ENCODE data around the gene SNCA. TPM values are rescaled to one million over a fixed set of nuclear protein-coding genes. Genes with fewer than 3 reads are reported as not detected.
A peak's percentile ranks its signal among the peaks of the same experiment; 100 is the strongest.

The SNCA gene
- total RNA-seq, 1 donor from 2014 or later, result 7.0 TPM

GRCh38 chr4:89847571-89848325, 10.8 kb upstream of the SNCA start:
- H3K9me3 ChIP-seq (replicated peaks), result no peaks in the 10 kb centered on the region
- no peak overlapping the region for H3K27ac ChIP-seq (replicated peaks)
- H3K27me3 ChIP-seq (ENCODE audit: low read depth), result peaks cover under 1% of the 10 kb centered on the region
- TF ChIP-seq, protein P1, sequence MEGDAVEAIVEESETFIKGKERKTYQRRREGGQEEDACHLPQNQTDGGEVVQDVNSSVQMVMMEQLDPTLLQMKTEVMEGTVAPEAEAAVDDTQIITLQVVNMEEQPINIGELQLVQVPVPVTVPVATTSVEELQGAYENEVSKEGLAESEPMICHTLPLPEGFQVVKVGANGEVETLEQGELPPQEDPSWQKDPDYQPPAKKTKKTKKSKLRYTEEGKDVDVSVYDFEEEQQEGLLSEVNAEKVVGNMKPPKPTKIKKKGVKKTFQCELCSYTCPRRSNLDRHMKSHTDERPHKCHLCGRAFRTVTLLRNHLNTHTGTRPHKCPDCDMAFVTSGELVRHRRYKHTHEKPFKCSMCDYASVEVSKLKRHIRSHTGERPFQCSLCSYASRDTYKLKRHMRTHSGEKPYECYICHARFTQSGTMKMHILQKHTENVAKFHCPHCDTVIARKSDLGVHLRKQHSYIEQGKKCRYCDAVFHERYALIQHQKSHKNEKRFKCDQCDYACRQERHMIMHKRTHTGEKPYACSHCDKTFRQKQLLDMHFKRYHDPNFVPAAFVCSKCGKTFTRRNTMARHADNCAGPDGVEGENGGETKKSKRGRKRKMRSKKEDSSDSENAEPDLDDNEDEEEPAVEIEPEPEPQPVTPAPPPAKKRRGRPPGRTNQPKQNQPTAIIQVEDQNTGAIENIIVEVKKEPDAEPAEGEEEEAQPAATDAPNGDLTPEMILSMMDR (IDR thresholded peaks at IDR 0.05; ENCODE audit: borderline replicate concordance), result no peak
- intact Hi-C loops (cut with micrococcal nuclease), result no loop called here
- no peaks in the 10 kb centered on the region for H3K4me1 ChIP-seq
- no peak for DNase-seq
- H3K4me3 ChIP-seq, result no peak overlapping the region
- no peaks in the 10 kb centered on the region for H3K36me3 ChIP-seq

GRCh38 chr4:89839558-89839957, 2.6 kb upstream of the SNCA start:
- no peak overlapping the region for H3K27ac ChIP-seq (replicated peaks)
- no peaks in the 10 kb centered on the region for H3K9me3 ChIP-seq (replicated peaks)
- H3K36me3 ChIP-seq, result no peaks in the 10 kb centered on the region
- peaks cover 20% of the 10 kb centered on the region for H3K4me1 ChIP-seq
- no peak overlapping the region for H3K4me3 ChIP-seq
- peaks cover 77% of the 10 kb centered on the region for H3K27me3 ChIP-seq (ENCODE audit: low read depth)
- no peak for DNase-seq
- intact Hi-C loops (cut with micrococcal nuclease), result no loop called here
- TF ChIP-seq, protein P1 (IDR thresholded peaks at IDR 0.05; ENCODE audit: borderline replicate concordance), result no peak

GRCh38 chr4:89837993-89838390, 1.0 kb upstream of the SNCA start:
- no peaks in the 10 kb centered on the region for H3K9me3 ChIP-seq (replicated peaks)
- no peak overlapping the region for H3K27ac ChIP-seq (replicated peaks)
- TF ChIP-seq, protein P1 (IDR thresholded peaks at IDR 0.05; ENCODE audit: borderline replicate concordance), result no peak
- peaks cover 20% of the 10 kb centered on the region for H3K4me1 ChIP-seq
- intact Hi-C loops (cut with micrococcal nuclease), result no loop called here
- peaks cover 77% of the 10 kb centered on the region for H3K27me3 ChIP-seq (ENCODE audit: low read depth)
- no peak for DNase-seq
- H3K36me3 ChIP-seq, result no peaks in the 10 kb centered on the region
- peak overlapping the region; percentile 76 for H3K4me3 ChIP-seq

GRCh38 chr4:89837385-89837992, 528 bp upstream of the SNCA start:
- H3K27me3 ChIP-seq (ENCODE audit: low read depth), result peaks cover 74% of the 10 kb centered on the region
- H3K9me3 ChIP-seq (replicated peaks), result no peaks in the 10 kb centered on the region
- peaks cover 20% of the 10 kb centered on the region for H3K4me1 ChIP-seq
- DNase-seq, result no peak
- peak overlapping the region; percentile 76 for H3K4me3 ChIP-seq
- no peak overlapping the region for H3K27ac ChIP-seq (replicated peaks)
- no peaks in the 10 kb centered on the region for H3K36me3 ChIP-seq
- TF ChIP-seq, protein P1 (IDR thresholded peaks at IDR 0.05; ENCODE audit: borderline replicate concordance), result no peak
- intact Hi-C loops (cut with micrococcal nuclease), result no loop called here

DNA sequence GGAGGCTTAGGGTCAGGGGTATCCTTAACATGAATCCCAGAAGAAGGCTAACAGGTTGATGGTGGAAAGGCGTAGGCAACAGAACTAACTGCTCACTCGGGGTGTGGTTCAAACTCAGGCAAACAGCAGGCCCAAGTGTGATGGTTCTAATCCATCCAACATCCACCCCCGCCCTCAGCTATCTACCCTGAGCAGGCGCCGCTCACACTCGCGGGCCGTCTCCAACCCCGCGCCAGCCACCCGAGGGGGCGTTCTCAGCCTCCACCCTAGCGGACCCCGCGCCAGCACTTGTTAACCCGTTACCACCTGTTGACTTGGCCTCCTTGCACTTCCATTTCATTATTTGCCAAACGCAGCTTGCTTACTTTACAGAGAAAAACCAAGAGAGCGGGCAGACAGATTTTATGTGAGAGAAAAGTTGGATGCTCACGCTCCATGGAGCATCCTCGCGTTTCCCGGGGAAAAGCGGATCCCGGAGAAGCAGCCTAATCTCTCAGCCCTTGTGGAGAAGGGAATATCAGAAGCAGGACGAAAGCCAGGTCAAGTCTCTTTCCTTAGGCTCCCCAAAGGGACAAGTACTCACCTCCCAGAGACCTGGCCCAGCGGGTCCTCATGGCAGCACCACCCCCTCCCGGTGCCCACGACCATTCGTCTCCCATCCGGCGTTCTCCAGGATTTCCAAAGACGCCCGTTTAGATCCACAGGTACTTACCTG, 773 bp downstream of the SNCA start:
- no peak overlapping the region for H3K27ac ChIP-seq (replicated peaks)
- TF ChIP-seq, protein P1 (IDR thresholded peaks at IDR 0.05; ENCODE audit: borderline replicate concordance), result no peak
- intact Hi-C loops (cut with micrococcal nuclease), result no loop called here
- no peak for DNase-seq
- H3K9me3 ChIP-seq (replicated peaks), result no peaks in the 10 kb centered on the region
- peaks cover 61% of the 10 kb centered on the region for H3K27me3 ChIP-seq (ENCODE audit: low read depth)
- H3K4me3 ChIP-seq, result peak overlapping the region; percentile 76
- H3K4me1 ChIP-seq, result peaks cover 20% of the 10 kb centered on the region
- H3K36me3 ChIP-seq, result no peaks in the 10 kb centered on the region
